Raji (cell line): ENCODE measurements around the gene WDHD1.

ENCODE experiments used
- POLR2A ChIP-seq: IDR thresholded peaks from 2 replicates; pipeline ENCODE4 v1.6.1; 2011; ENCODE audit warnings: low read depth, low read length, control low read depth; ENCODE audit not compliant: insufficient read depth

WDHD1 gene

GRCh38 chr14:55052269-55052930, 25.5 kb upstream of the WDHD1 start:
- no peak for TF ChIP-seq POLR2A

DNA sequence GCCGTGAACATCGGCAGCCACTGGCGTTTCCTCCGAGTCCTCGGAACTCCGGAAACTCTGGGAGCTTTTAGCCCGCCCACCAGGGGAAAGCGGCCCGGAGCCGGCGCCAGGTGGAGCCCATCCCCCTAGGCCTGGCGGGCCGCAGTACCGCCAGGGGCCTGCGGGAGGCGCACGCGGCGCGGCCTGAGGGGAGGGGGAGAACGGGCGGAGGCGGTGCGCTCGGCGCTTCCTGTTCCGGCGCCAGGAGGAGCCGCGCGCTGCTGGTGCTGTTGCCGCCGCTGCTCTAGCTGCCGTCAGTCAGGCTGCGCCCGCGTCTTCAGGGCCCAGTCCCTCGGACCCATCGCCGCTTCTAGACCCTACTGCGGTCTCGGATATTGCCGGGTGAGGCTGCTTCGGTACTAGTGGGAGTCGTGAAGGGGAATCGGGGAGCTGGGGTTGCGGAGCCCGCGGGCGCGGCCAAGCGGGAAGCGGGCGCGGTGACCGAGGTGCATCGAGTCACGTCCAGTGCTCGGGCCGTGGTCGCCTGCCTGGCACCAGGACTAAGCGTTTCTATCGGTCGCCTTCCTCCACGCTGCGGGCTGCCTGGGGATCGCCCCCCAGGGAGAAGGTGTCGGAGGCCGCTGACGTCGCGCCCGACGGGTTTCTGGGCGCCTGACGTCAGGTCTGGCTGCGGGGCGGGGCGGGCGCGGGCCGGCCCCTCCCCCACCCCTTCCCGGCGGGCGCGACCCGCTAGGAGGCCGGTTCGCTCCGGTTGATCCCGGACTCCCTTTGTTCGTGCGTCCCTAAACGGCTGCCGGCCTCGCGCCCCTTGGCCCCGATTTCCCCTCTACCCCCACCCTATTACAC, 24.7 kb upstream of the WDHD1 start, which contains the start of gene MAPK1IP1L:
TSS of gene MAPK1IP1L (plus strand) at position 225 of the 846 bp plus-strand sequence. CDS start 10,037 bp downstream, outside the sequence.
- peak; percentile 99 for TF ChIP-seq POLR2A

GRCh38 chr14:55051165-55051422, 24.2 kb upstream of the WDHD1 start:
- no peak for TF ChIP-seq POLR2A

GRCh38 chr14:55048900-55049436, 22.1 kb upstream of the WDHD1 start:
- no peak for TF ChIP-seq POLR2A

DNA sequence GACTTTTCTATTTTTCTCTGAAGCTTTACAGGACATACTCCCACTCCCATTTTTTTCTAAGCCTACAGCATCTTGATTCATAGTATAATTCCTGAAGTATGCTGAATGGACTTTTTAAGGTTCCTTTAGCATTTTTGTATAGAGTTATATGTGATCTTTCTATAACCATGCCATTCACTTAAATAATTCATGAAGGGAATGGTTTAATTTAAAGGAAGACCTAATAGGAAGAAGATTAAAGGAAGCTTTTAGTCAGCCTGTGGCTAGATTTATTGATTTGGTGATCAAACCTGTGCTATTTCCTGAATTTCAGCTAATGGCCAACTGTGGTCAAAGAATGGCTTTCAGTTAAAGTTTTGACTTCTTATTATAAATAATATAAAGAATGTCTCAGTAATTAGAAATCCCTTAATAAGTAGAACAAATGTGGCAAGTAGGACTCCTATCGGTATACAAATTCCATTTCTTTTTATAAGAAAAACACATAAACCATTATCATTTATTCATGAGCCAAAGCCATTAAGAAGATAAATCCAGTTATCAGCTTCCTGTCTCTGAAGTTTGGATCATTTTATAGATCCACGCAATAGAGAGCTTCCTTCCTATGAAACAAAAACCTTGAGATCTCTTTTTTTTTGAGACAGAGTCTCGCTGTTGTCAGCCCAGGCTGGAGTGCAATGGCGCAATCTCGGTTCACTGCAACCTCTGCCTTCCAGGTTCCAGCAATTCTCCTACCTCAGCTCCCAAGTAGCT, 20.6 kb upstream of the WDHD1 start:
- no peak for TF ChIP-seq POLR2A

DNA sequence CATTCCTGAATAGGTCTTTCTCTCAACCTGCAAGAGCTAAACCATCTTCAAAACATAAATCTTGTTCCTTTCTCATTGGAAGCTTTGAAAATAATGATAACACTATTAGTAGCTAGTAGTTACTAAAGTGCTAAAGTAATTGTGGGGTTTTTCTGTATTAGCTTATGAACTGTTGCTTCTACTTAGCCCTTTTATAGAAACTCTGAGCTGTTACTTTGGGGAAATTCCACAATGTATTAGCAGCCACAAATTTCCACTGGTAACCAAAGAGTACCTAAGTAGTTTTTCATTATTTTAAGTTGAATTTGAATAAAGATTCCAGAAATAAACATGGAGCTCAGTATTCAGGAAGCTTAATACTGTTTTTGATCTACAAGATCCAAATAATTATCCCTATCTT, 18.2 kb upstream of the WDHD1 start:
- TF ChIP-seq POLR2A: no peak

DNA sequence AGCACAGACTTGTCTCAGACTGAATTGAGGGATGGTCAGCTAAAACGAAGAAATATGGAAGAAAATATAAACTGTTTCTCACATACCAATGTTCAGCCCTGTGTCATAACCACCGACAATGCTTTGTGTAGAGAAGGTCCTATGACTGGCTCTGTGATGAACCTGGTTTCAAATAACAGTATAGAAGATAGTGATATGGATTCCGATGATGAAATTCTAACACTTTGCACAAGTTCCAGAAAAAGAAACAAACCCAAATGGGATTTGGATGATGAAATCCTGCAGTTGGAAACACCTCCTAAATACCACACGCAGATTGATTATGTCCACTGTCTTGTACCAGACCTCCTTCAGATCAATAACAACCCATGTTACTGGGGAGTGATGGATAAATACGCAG, 16.6 kb upstream of the WDHD1 start:
- TF ChIP-seq POLR2A: no peak

- TF ChIP-seq POLR2A: no peak
These were observed 11.8 kb upstream of the WDHD1 start for GRCh38 chr14:55038708-55039107.

DNA sequence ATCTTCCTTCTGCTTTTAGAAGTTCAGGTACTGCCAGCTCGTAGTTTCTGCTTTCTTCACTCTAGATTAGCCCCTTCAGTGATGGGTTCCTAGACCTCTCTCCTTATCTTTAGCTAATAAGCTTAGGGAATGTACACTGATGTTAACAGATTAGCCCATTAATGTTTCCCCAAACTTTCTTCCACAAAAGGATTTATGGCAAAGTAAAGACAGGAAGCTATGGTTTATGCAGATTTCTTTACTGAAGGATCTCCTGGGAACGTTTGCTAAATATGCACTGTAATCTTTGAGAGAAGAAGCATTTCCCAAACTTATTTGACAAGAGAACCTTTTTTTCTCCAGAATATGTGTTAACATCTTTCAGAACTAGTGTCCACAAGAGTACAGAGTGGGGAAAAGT, 4.3 kb upstream of the WDHD1 start:
- no peak for TF ChIP-seq POLR2A

DNA sequence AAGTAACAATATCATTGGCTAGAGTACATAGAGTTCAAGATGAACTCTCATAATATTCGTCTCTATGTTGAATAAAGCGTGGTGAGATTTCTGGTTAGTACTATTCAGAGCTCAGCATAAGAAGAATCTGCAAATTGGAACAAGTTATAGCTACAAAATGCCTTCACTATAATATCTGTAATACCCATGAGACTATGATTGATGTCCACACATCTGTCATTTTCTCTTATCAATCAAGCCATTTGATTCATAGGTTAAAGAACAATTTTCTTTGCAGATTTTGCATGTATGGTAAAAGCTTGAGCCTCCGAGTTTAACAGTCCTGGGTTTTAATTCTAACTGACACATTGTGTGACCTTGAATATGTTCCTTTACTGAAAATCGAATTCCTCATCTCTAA, 1.6 kb upstream of the WDHD1 start:
- TF ChIP-seq POLR2A: no peak

GRCh38 chr14:55028066-55028465, 1.2 kb upstream of the WDHD1 start:
- TF ChIP-seq POLR2A: no peak

DNA sequence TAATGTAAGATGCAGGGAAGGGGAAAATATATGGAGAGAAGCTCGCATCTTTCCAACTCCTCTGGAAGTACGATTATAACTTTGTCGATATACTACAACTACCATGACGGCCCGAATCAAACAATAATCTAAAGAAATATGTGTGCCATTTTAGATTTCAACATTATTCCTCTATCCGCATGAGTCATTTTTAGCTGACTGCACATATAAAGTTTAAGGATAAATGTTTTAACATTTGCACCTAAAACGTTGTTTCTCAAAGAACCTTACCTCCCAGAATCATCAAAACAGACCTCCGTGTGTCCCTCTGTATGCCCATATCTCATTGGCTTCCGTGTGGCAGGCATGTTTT, 482 bp downstream of the WDHD1 start:
- no peak for TF ChIP-seq POLR2A

DNA sequence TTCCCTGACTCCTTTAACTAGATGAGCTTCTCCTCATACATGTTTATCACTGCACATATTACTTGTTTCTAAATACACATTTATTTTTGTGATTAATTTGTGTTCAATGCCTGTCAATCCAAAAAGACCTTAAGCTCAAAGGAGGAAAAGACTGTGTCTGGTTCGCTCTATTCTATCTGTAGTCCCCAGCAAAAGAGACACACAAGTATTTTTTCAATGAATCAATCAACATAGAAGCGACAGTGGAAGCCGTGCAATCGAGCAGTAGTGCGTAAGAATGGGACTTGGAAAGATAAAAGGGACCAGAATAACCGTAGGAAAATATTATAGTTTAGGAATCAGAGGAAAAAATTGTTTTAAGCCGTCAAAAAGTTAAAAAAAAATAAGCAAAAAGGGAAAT, 951 bp downstream of the WDHD1 start:
- no peak for TF ChIP-seq POLR2A

- no peak for TF ChIP-seq POLR2A
These were observed 6.8 kb downstream of the WDHD1 start for GRCh38 chr14:55019968-55020554.

- TF ChIP-seq POLR2A: no peak
These were observed 11.9 kb downstream of the WDHD1 start for GRCh38 chr14:55015006-55015405.
